ENCODE measurements around the gene RELL1.

DNA sequence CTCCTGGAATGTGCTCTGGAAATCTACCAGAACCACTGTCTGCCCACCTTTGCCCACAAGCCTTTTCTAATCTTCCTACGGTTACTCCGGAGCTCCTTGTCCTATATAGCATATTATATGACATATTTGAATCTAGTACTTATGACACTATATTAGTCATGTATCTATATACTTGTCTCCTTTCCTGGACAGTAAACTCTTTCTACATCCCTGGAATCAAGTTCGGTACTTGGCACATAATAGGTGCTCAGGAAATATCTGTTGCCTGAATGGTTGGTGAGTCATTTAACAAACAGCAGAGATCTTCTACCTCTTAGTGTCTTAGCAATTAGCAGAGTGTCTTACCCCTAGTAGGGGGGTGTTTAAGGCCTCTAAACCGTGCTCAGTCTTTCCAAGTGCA is 123.6 kb downstream of the RELL1 start:
- TF ChIP-seq TAF1 (IDR thresholded peaks at IDR 0.05; ENCODE audit: low read depth, low read length) (no peak), POLR2A (IDR thresholded peaks at IDR 0.05; ENCODE audit: low read depth, low read length) (no peak)
